ENCODE data around the gene PTPA.

The PTPA gene

DNA sequence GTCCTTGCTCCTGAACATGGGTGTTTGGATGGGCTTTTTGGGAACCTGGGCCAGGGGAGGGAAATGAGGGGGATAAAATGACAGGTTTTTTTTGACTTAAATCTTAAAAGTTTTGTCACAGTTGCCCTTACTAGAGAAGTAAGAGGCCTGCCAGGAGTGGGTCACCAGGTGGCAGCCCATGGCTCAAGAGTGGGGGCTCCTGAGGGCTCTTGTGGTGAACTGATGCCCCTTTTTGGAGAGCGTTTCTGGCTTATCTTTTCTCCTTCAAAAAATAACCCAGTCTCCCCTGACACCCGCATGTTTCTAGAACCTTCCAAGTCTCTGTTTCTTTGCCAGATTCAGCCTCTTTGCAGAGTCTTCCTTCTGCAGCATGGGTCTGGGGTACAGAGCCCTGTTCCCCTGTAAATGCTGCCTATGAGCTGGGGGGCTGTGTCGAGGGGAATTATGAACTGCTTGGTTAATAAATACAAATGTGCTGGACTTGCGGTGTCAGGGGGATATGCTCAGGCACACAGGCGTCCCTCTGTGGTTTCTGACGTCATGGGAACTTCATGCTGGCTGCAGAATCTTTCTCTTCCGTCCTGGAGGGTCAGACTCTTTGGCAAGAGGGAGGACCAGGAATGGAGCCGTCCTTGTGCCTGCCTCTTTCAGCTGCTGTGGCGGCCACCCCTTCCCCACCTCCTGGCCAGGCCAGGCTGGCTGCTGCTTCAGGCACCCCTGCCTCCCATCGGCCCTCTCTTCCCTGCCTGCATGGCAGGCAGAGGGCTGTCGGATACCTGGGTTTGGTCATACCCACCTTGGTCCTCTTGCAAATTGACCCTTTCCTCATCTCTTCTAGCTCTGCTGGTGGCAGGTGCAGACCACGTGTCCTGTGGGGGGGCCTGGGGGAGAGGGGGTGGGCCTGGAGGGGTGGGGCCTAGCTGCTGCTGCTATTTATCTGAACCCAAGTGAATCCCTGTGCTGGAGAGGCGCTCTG is 30.1 kb downstream of the PTPA start:
- TF ChIP-seq POLR2A (IDR thresholded peaks at IDR 0.05; ENCODE audit: low read length), result peak; percentile 16
- TF ChIP-seq GATA1 (IDR thresholded peaks at IDR 0.05; ENCODE audit: low read depth, low read length), result no peak
- DNase-seq, result peak; percentile 30 to 31

DNA sequence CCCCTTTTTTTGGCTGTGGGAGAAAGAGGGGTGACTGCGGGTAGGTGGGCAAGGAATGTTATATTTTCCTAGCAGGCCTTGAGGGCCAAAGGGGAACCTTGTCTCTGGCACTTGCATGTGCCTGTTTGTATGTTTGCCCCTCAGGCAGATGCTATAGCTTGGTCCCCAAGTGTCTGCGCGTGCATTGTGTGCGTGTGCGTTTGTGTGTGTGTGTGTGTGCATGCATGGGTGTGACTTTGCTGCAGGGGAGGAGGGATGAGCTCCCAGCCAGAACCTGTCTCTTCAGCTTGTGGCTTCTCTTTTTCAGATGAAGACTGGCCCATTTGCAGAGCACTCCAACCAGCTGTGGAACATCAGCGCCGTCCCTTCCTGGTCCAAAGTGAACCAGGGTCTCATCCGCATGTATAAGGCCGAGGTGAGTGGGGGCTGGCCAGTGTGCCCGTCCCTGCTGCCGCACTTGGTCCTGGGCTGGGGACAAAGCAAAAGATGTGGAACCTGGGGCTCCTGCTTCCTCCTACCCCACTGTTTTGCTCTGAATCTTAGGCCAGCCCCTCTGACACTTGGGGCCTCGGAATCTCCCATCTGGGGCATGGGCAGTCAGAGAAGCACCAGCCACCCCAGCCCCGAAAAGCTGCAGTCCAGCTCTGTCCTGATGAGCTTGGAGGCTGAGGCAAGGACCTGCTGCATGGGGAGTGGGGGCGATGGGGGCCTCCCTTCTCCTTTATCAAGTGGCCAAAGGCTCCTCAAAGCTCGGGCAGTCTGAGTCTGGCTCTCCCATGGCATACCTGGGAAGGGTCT is 31.1 kb downstream of the PTPA start:
- no peak for DNase-seq
- TF ChIP-seq POLR2A (IDR thresholded peaks at IDR 0.05; ENCODE audit: low read length), result no peak
- no peak for TF ChIP-seq GATA1 (IDR thresholded peaks at IDR 0.05; ENCODE audit: low read depth, low read length)

DNA sequence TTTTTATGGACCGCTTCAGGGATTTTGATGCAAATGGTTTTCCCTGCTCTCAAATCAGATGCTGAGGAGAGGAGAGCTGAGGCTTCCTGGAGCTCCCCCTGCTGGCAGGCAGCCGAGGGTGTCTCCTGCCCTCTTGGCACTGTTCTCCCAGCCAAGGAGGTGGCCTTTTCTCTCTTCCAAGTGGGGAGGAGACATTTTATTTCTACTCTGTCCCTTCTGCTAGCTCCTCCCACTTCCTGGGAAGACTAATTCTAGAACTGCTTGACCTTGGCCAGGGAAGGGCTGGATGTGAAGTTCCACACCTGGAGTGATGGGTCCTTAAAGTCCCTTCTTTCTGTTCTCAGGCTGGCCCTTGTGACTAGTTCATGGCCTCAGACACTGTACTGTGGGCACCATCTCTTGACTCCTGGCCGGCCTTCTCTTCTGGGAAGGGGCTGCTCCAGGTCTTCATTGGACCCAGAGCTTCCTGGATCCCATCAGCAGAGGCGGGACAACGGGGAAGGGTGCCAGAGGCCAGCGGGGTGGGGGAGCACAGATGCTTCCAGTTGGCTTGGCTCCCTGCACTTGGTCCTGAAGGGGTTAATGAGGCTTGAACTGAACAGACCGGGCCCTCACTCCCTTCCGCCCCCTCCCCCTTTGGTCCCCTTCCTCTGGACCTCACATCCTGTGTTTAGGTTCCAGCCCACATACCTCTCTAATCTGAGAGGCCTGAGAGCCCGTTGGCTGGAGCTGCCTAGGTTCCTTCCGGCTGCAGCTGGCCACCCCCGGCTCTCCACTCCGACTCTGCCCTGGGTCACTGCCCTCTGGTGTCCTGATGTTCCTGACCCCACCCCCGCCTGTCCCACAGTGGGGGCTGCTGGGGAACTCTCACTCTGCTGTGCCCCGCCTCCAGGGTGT is 32.1 kb downstream of the PTPA start:
- TF ChIP-seq POLR2A (IDR thresholded peaks at IDR 0.05; ENCODE audit: low read length) (no peak), GATA1 (IDR thresholded peaks at IDR 0.05; ENCODE audit: low read depth, low read length) (no peak)
- peak; percentile 68 to 84 for DNase-seq

DNA sequence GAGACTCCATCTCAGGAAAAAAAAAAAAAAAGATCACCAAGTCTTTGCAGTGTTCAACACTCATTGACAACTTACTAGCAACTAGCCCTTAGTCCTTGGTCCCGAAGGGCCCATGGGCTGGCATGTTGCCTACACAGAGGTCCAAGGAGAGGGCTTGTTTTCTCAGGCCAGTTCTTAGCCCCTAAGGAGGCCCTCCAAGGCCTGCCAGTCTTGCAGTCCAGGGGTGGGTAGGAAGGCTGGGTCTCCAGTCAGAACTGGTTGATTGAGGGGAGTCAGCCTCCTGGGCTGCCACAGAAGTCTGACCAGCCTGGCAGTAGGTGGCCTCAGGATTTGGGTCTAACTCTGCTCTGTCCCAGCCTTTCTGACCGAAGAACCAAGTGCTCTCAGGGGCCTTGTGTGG is 34.1 kb downstream of the PTPA start:
- no peak for DNase-seq
- TF ChIP-seq GATA1 (IDR thresholded peaks at IDR 0.05; ENCODE audit: low read depth, low read length), result no peak
- no peak for TF ChIP-seq POLR2A (IDR thresholded peaks at IDR 0.05; ENCODE audit: low read length)

DNA sequence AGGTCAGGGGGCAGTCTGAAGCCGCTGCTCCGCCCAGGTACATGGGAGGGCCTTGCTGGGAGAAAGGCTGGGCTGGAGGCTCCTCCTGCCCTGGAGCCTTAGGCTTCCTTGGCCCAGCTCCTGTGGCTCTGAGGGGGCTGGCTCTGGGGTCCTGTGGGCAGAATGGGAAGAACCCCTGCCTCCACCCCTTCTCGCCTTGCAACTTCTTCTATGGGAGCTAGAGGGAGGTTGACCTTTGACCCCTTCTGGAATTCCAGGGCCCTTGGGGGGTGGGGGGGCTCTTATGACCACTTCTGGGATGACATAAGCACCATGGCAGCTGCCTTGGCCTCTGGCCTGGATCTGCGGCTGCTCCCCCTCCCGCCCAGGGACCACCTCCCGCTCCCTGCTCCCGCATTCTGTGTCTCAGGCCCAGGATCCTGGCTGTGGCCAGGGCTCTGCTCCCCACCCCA is 34.7 kb downstream of the PTPA start:
- no peak for DNase-seq
- TF ChIP-seq POLR2A (IDR thresholded peaks at IDR 0.05; ENCODE audit: low read length), result no peak
- TF ChIP-seq GATA1 (IDR thresholded peaks at IDR 0.05; ENCODE audit: low read depth, low read length), result no peak

DNA sequence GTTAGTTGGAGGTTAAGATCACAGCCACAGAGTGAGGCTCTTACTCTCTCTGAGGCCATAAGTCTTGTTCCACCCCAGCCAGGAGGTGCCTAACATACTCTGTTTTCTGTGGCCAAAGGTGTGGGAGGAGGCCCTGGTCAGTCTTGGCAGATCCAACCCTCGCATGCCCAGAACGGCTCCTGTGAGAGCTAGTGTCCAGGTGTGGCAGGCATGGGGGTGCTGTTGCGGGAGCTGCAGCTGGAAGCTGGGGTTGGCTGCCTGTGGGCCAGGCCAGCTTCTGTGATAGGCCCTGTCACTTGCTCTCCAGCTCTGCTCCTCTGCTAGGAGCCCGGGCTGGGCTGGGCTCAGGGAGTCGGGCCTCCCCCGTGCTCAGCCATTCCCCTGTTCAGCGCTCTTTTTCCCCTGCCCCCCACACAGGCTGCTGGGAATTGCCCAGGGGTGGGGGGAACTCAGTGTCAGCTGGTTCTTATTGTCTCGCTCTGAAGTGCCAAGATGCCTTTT is 35.3 kb downstream of the PTPA start:
- DNase-seq, result no peak
- TF ChIP-seq POLR2A (IDR thresholded peaks at IDR 0.05; ENCODE audit: low read length), result no peak
- TF ChIP-seq GATA1 (IDR thresholded peaks at IDR 0.05; ENCODE audit: low read depth, low read length), result no peak

DNA sequence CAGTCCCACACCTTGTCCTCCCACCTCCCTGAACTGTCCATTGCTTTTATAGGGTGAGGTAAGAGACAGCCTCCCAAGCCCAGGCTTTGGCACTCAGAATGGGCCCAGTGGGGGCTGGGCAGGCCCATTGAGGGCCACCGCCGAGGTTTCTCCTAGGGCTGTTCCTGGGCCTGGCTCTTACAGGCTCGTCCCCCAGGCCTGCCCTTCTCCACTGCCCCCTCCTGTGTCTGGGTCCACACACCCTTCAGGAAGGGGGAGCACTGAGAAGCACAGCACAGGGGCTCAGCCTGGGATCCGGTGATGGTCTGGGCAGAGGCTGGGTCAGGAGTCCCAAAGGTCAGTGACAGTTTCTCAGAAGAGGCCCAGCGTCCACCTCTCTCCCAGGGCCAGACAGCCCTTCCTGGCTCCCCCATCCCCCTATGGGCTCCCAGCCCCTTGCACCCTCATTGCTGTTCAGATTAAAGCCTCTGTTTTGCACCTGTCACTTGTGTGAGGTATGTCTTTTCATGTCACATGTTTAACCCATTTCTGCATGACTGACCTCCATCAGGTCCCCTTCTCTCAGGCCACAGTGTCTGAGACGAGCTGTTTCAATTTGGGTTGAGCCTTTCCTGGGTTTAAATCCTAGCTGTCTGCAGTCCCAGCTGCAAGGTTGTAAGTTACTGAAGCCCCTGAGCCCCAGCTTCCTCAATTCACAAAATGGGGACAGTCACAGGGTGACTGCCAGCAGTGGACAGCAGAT is 37.4 kb downstream of the PTPA start:
- DNase-seq, result no peak
- TF ChIP-seq GATA1 (IDR thresholded peaks at IDR 0.05; ENCODE audit: low read depth, low read length) (no peak), POLR2A (IDR thresholded peaks at IDR 0.05; ENCODE audit: low read length) (no peak)

DNA sequence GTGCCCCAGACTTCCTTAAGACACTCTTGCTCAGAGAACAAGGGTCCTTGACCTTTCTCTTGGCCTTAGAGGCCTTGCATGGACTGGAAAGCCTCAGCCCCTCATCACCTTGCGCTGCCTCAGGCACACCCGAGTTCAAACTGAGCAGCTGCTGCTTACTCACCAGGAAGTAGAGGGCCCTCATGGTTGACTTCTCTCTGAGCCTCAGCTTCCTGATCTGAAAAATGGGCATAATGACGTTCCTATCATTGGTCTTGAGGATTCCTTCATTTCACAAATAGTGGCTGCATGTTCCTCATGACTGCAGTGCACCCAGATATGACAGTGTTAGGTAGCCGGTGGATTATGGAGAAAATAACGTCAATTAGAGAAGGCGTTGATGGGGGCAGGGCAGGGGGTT is 38.2 kb downstream of the PTPA start:
- TF ChIP-seq GATA1 (IDR thresholded peaks at IDR 0.05; ENCODE audit: low read depth, low read length) (no peak), POLR2A (IDR thresholded peaks at IDR 0.05; ENCODE audit: low read length) (no peak)
- no peak for DNase-seq

DNA sequence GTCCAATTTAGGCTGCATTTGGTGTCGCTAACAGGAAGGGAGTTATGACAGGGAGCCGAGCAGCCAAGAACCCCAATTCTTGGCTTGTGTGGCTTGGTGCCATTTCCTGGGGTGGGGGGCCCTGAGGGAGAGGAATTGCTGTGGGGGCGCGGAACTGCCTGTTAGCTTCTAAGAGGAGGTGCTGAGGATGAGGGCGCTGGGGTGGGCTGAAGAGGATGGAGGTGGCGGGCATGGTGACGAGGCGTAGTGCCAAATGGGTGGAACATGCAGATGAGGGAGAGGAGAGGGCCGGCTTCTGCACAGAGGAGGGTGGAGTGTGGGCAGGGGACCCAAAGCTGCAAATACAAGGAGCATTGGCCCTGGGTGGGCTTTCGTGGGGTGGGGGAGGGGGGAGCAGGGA is 38.9 kb downstream of the PTPA start:
- TF ChIP-seq GATA1 (IDR thresholded peaks at IDR 0.05; ENCODE audit: low read depth, low read length), result no peak
- no peak for TF ChIP-seq POLR2A (IDR thresholded peaks at IDR 0.05; ENCODE audit: low read length)

DNA sequence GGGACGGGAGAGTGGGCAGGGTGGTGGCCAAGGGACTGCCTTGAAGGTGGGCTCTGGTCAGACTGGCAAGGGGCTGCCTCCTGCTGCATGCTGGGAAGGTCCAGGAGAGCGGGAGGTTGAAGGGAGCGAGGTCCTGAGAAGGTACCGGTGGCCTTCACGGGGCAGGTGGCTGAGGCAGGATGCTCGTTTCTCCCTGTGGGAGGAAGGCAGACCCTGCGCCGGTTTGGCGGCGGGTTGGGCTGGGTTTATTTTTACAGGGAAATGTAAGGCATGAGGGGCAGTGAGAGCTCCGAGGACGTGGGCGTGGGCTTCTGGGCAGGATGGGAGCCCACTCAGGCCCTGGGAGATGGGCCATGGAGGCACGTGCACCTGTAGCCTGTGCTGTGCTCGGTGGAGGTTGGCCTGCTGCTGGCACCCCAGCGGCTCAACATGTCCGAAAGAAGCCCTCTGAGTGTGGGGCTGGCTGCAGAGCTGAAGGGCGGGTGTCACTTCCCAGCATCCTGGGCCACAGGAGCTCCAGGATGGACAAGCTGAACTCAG is 39.5 kb downstream of the PTPA start:
- DNase-seq, result no peak
- TF ChIP-seq GATA1 (IDR thresholded peaks at IDR 0.05; ENCODE audit: low read depth, low read length) (no peak), POLR2A (IDR thresholded peaks at IDR 0.05; ENCODE audit: low read length) (no peak)

More for the DNA sequence above, 38.9 kb downstream of the PTPA start:
- no peak for DNase-seq

DNA sequence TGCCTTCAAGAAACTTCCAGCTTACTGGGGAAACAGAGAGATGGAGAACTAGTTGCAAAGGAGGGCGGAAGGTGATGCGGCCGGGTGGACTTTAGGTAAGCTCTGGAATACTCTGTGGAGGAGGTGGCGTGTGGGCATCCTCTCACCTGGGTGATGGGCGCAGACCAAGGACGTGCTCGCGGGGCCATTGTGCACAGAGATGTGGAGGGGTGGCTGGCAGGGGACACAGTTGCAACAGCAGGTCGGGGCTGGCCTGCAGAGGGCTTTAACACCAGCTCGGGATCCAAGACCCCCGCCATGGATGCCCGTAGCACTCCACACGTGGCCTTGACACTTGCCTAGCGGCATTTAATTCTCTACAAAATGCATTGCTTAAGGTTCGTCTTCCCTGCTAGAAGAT is 40.3 kb downstream of the PTPA start:
- TF ChIP-seq GATA1 (IDR thresholded peaks at IDR 0.05; ENCODE audit: low read depth, low read length) (no peak), POLR2A (IDR thresholded peaks at IDR 0.05; ENCODE audit: low read length) (no peak)

DNA sequence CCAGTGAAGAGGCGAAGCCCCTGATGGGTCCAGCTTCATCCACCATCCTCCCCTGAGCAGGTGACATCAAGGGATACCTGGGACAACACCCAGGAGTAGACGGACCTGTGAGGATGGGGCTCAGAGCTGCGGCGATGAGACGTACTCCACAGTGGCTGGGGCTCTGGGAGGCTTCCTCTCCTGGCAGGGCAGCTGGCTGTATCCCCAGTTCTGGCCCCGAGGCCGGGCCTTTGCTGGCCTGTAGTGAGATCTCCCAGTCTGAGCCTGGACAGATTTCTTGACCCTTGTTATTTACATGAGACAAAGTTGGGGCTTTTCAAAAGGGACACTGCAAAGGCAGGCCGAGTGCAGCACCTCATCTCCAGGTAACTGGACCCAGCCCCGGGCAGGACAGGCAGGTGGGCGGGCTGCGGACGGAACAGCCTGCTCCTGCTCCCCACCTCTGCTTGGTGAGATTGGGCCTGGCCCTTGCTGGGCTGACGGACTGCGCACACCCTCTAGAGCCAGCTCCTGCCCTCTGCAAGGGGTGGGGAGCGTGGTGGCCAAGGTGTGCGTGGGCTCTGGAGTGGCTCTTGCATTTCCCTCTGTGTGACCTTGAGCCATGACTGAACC is 43.8 kb downstream of the PTPA start:
- DNase-seq, result no peak
- TF ChIP-seq POLR2A (IDR thresholded peaks at IDR 0.05; ENCODE audit: low read length), result no peak
- TF ChIP-seq GATA1 (IDR thresholded peaks at IDR 0.05; ENCODE audit: low read depth, low read length), result no peak

More for the DNA sequence above, 40.3 kb downstream of the PTPA start:
- DNase-seq, result no peak
